ENCODE measurements around the gene PLEKHO1.

DNA sequence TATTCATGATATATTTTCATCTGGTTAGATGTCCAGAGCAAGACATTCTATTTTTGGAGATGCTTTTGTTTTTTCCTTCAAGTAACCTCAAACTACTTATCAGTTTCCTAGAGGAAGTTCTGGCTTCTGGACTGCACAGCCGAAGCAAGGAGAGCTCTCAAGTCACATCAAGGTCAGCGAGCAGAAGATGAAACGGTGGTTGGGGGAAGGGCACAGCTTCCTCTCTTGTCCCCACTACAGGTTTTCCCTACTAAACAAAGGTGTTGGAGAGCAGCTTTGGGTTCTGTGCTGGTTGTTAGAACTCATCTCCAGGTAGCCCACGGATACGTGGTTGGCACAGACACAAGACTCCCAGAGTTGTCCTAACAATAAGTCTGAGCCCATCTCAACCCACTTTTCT is 5.1 kb upstream of the PLEKHO1 start:
- no peak for TF ChIP-seq POLR2A (IDR thresholded peaks at IDR 0.05)
- TF ChIP-seq, protein P1, sequence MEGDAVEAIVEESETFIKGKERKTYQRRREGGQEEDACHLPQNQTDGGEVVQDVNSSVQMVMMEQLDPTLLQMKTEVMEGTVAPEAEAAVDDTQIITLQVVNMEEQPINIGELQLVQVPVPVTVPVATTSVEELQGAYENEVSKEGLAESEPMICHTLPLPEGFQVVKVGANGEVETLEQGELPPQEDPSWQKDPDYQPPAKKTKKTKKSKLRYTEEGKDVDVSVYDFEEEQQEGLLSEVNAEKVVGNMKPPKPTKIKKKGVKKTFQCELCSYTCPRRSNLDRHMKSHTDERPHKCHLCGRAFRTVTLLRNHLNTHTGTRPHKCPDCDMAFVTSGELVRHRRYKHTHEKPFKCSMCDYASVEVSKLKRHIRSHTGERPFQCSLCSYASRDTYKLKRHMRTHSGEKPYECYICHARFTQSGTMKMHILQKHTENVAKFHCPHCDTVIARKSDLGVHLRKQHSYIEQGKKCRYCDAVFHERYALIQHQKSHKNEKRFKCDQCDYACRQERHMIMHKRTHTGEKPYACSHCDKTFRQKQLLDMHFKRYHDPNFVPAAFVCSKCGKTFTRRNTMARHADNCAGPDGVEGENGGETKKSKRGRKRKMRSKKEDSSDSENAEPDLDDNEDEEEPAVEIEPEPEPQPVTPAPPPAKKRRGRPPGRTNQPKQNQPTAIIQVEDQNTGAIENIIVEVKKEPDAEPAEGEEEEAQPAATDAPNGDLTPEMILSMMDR (IDR thresholded peaks at IDR 0.05) = no peak

Measured in adrenal gland (tissue), 5 donors.